ENCODE measurements around the gene PLA2G4E.

- TF ChIP-seq, protein P1, sequence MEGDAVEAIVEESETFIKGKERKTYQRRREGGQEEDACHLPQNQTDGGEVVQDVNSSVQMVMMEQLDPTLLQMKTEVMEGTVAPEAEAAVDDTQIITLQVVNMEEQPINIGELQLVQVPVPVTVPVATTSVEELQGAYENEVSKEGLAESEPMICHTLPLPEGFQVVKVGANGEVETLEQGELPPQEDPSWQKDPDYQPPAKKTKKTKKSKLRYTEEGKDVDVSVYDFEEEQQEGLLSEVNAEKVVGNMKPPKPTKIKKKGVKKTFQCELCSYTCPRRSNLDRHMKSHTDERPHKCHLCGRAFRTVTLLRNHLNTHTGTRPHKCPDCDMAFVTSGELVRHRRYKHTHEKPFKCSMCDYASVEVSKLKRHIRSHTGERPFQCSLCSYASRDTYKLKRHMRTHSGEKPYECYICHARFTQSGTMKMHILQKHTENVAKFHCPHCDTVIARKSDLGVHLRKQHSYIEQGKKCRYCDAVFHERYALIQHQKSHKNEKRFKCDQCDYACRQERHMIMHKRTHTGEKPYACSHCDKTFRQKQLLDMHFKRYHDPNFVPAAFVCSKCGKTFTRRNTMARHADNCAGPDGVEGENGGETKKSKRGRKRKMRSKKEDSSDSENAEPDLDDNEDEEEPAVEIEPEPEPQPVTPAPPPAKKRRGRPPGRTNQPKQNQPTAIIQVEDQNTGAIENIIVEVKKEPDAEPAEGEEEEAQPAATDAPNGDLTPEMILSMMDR (IDR thresholded peaks at IDR 0.05) = no peak
- no peak for TF ChIP-seq POLR2A (IDR thresholded peaks at IDR 0.05)
Observed at GRCh38 chr15:41992803-41993190, 28.0 kb downstream of the PLA2G4E start.

Data from esophagus squamous epithelium (tissue), 4 donors.